Mesenchymal stem cell (in vitro differentiated cells and primary cell): ENCODE data around the gene CRYGC.
"Not testable (repeated sequence)": the region's sequence is repeated elsewhere in the genome, so short reads cannot be mapped to it uniquely, and the experiment has no call there.

ENCODE experiments used
- DNase-seq: peaks from one replicate; pipeline ENCODE4 v3.0.0-alpha.2; 2013
- H2AFZ ChIP-seq: one replicate; pipeline ENCODE4 v1.6.1; 2013; ENCODE audit warnings: low read depth, mild to moderate bottlenecking, control low read depth, inconsistent platforms, low read length, moderate library complexity
- H2AK5ac ChIP-seq: 2 replicates; pipeline ENCODE4 v1.6.1; 2013; ENCODE audit warnings: low read length, moderate library complexity, mild to moderate bottlenecking, inconsistent platforms; ENCODE audit not compliant: severe bottlenecking
- H2BK120ac ChIP-seq: one replicate; pipeline ENCODE4 v1.6.1; 2013; ENCODE audit warnings: low read depth, mild to moderate bottlenecking, inconsistent platforms, low read length, moderate library complexity
- H2BK12ac ChIP-seq, 2 experiments: one replicate each; pipeline ENCODE4 v1.6.1; 2013; ENCODE audit warnings: inconsistent platforms in 2 of 2, low read length in 2 of 2, mild to moderate bottlenecking in 2 of 2, moderate library complexity in 2 of 2, control low read depth in 1 of 2
- H2BK15ac ChIP-seq: one replicate; pipeline ENCODE4 v1.6.1; 2013; ENCODE audit warnings: mild to moderate bottlenecking, low read depth, inconsistent platforms; ENCODE audit not compliant: poor library complexity, severe bottlenecking
- H2BK5ac ChIP-seq: 2 replicates; pipeline ENCODE4 v1.6.1; 2013; ENCODE audit warnings: low read depth, mild to moderate bottlenecking, low read length, control low read depth, inconsistent platforms; ENCODE audit not compliant: poor library complexity, severe bottlenecking
- H3K14ac ChIP-seq, 2 experiments: one replicate each; pipeline ENCODE4 v1.6.1; 2013; ENCODE audit warnings: inconsistent platforms in 2 of 2, low read length in 2 of 2, control low read depth in 1 of 2, mild to moderate bottlenecking in 1 of 2, moderate library complexity in 1 of 2
- H3K18ac ChIP-seq, 2 experiments: one replicate each; pipeline ENCODE4 v1.6.1; 2013; ENCODE audit warnings: inconsistent platforms in 2 of 2, low read length in 2 of 2, control low read depth in 1 of 2, low read depth in 1 of 2, mild to moderate bottlenecking in 1 of 2
- H3K23ac ChIP-seq, 2 experiments: one replicate each; pipeline ENCODE4 v1.6.1; 2013; ENCODE audit warnings: inconsistent platforms in 2 of 2, low read length in 2 of 2, mild to moderate bottlenecking in 2 of 2, moderate library complexity in 2 of 2, control low read depth in 1 of 2
- H3K27ac ChIP-seq: 2 replicates; pipeline ENCODE4 v1.5.1; 2013; ENCODE audit warnings: mild to moderate bottlenecking, moderate library complexity, low read length, control low read depth, inconsistent platforms; ENCODE audit not compliant: poor library complexity, severe bottlenecking
- H3K27me3 ChIP-seq, 2 experiments: 2 replicates each; pipeline versions ENCODE4 v1.6.1 to v1.7.0; 2013; ENCODE audit warnings: low read length in 2 of 2, mild to moderate bottlenecking in 2 of 2, moderate library complexity in 2 of 2, control low read depth in 1 of 2, inconsistent platforms in 1 of 2; ENCODE audit not compliant: control insufficient read depth in 1 of 2, insufficient read depth in 1 of 2
- H3K36me3 ChIP-seq, 2 experiments: 2 replicates each; pipeline versions ENCODE4 v1.6.1 to v1.7.0; 2013; ENCODE audit warnings: low read length in 2 of 2, control low read depth in 1 of 2, inconsistent platforms in 1 of 2, low read depth in 1 of 2, mild to moderate bottlenecking in 1 of 2; ENCODE audit not compliant: insufficient read depth in 2 of 2, control insufficient read depth in 1 of 2
- H3K4ac ChIP-seq, 2 experiments: one replicate each; pipeline ENCODE4 v1.6.1; 2013; ENCODE audit warnings: inconsistent platforms in 2 of 2, low read length in 2 of 2, mild to moderate bottlenecking in 2 of 2, moderate library complexity in 2 of 2, control low read depth in 1 of 2, low read depth in 1 of 2
- H3K4me1 ChIP-seq: 2 replicates; pipeline ENCODE4 v1.6.1; 2013; ENCODE audit warnings: low read depth, low read length, control low read depth; ENCODE audit not compliant: control insufficient read depth, insufficient read depth
- H3K4me2 ChIP-seq: 2 replicates; pipeline ENCODE4 v1.6.1; 2013; ENCODE audit warnings: low read length, mild to moderate bottlenecking, inconsistent platforms; ENCODE audit not compliant: poor library complexity, severe bottlenecking
- H3K4me3 ChIP-seq, 2 experiments: 2 replicates each; pipeline versions ENCODE4 v1.5.1 to v1.7.0; 2013; ENCODE audit warnings: low read length in 2 of 2, mild to moderate bottlenecking in 2 of 2, control low read depth in 1 of 2, low read depth in 1 of 2; ENCODE audit not compliant: insufficient read depth in 1 of 2
- H3K79me1 ChIP-seq: replicated peaks from 2 replicates; pipeline ENCODE4 v1.6.1; 2013; ENCODE audit warnings: mild to moderate bottlenecking, control low read depth, low read length, inconsistent platforms; ENCODE audit not compliant: poor library complexity, severe bottlenecking
- H3K9ac ChIP-seq: 2 replicates; pipeline ENCODE4 v1.7.0; 2013; ENCODE audit warnings: mild to moderate bottlenecking, low read length, moderate library complexity
- H3K9me3 ChIP-seq: 2 replicates; pipeline ENCODE4 v1.7.0; 2013; ENCODE audit warnings: mild to moderate bottlenecking, low read length; ENCODE audit not compliant: control insufficient read depth
- H4K8ac ChIP-seq: one replicate; pipeline ENCODE4 v1.6.1; 2013; ENCODE audit warnings: inconsistent platforms, mild to moderate bottlenecking, low read length, moderate library complexity
- H4K91ac ChIP-seq: one replicate; pipeline ENCODE4 v1.6.1; 2013; ENCODE audit warnings: mild to moderate bottlenecking, low read length, inconsistent platforms
- WGBS: methylation state at CpG from one replicate; pipeline ENCODE4 v1.1.7; 2013; ENCODE audit warnings: mixed read lengths; 5-methylcytosine and 5-hydroxymethylcytosine counted together

Gene CRYGC

DNA sequence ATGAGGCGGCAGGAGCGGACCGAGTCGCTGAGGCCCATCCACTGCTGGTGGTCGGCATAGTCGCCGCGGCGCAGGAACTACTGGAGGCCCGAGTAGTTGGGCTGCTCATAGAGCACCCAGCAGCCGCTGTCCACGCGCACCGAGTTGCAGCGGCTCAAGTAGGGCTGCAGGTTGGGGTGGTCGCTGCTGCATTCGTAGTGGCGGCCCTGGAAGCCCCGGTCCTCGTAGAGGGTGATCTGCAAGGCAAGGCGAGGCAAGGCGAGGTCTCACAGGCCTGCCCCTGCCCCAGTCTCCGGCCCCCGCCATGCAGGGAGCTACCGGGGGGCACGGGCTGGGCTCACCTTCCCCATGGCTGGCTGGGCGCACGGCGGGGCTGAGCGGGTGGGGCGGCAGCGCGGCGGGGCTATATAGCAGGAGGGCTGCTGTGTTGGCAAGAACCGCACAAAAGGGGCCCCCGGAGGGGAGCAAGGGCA is 17.3 kb downstream of the CRYGC start:
- H3K4me3 ChIP-seq, H3K14ac ChIP-seq, DNase-seq, H3K27ac ChIP-seq, H2AFZ ChIP-seq, H2BK15ac ChIP-seq, H3K4me1 ChIP-seq, H3K4me2 ChIP-seq, H4K8ac ChIP-seq, H2BK12ac ChIP-seq, H3K23ac ChIP-seq, H3K36me3 ChIP-seq, H4K91ac ChIP-seq, H3K79me1 ChIP-seq, H3K9me3 ChIP-seq, H3K4ac ChIP-seq, H3K9ac ChIP-seq, H2BK5ac ChIP-seq, H3K18ac ChIP-seq, H2AK5ac ChIP-seq, H2BK120ac ChIP-seq: not testable (repeated sequence)
- 58% methylated on average over 34 of the region's 36 CpGs for WGBS
- H3K27me3 ChIP-seq, result peaks cover 9 to 42% of the 10 kb centered on the region in 2 experiments

DNA sequence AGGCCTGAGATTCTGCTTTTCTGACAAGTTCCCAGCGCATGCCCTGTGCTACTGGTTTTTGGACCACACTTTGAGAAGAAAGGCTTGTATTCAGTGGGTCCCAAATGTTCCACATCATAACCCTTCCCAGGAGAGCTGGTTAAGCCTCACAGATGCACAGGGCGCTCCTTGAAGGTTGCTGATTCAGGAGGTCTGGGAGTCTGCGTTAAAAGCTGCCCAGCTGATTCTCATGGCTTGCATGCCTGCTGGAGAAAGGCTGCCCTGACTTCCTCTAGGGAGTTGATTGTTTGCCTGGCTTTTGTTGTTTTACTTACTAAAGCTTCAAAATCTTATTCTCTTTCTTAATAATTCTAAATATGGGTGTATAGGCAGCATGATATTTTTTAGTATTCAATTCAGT is 26.0 kb downstream of the CRYGC start:
- H3K79me1 ChIP-seq, result no peaks in the 10 kb centered on the region
- H2AFZ ChIP-seq, result no peak overlapping the region
- no peak overlapping the region for H2BK12ac ChIP-seq
- DNase-seq, result no peak
- no peak overlapping the region for H2BK5ac ChIP-seq
- H3K4me3 ChIP-seq, result no peak overlapping the region
- H2AK5ac ChIP-seq, result no peak overlapping the region
- no peak overlapping the region for H3K18ac ChIP-seq
- H3K36me3 ChIP-seq, result no peaks in the 10 kb centered on the region
- H3K14ac ChIP-seq, result no peak overlapping the region
- H3K9ac ChIP-seq, result no peak overlapping the region
- WGBS, result 75% methylated on average over 3 of the region's 3 CpGs
- H3K4me2 ChIP-seq, result no peak overlapping the region
- no peak overlapping the region for H2BK120ac ChIP-seq
- H4K91ac ChIP-seq, result no peak overlapping the region
- no peak overlapping the region for H2BK15ac ChIP-seq
- no peaks in the 10 kb centered on the region for H3K4me1 ChIP-seq
- no peak overlapping the region for H3K23ac ChIP-seq
- H4K8ac ChIP-seq, result no peak overlapping the region
- H3K27me3 ChIP-seq, result peaks cover 6 to 15% of the 10 kb centered on the region in 2 experiments
- no peaks in the 10 kb centered on the region for H3K9me3 ChIP-seq
- H3K4ac ChIP-seq, result no peak overlapping the region
- H3K27ac ChIP-seq, result no peak overlapping the region

DNA sequence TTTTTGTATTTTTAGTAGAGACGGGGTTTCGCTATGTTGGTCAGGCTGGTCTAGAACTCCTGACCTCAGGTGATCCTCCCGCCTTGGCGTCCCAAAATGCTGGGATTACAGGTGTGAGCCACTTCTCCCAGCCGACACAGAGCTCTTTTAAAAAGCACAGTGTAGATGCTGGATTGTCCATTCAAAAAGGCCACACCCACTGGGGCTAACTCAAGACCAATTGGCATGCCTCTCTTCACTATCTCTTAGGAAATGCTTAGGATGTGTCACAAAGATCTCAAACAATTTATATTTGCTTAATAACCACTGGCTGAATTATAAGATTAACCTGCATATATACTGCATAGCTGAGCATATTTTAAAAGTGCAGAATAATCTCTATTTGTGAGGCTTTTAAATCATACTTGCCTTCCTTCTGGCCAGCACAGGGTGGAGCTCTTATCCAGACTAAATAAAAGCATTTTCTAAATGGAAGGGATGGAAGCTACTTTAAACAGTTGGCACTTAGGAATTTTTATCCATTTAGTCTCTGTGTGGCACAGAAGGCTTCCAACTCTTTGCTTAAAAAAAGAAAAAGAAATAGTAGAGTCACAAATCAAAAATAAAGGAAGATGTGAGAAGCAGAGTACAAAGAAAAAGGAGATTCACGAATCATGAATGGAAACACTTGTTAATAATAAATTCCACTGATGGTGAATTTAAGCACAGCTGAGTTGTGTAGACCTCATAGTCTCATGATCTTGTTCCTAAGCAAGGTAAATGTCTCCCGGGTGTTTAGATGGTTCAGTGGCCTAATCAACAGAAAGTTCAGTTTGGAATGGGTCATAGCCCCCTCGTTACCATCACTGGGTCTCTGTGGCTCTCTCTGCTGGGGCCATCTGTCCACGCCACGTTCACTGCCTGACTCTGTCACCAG is 27.7 kb downstream of the CRYGC start:
- Histone ChIP-seq H3K9me3 (no peaks in the 10 kb centered on the region), H3K4ac (no peak overlapping the region), H3K36me3 (no peaks in the 10 kb centered on the region), H3K4me2 (no peak overlapping the region), H3K4me1 (no peaks in the 10 kb centered on the region), H3K27ac (no peak overlapping the region), H2BK15ac (no peak overlapping the region), H2BK12ac (no peak overlapping the region), H4K91ac (no peak overlapping the region), H2AK5ac (no peak overlapping the region), H3K14ac (no peak overlapping the region), H3K27me3 (peaks cover 6 to 23% of the 10 kb centered on the region in 2 experiments), H2BK120ac (no peak overlapping the region), H3K4me3 (no peak overlapping the region), H3K9ac (no peak overlapping the region), H4K8ac (no peak overlapping the region), H3K18ac (no peak overlapping the region), H3K79me1 (no peaks in the 10 kb centered on the region), H2BK5ac (no peak overlapping the region), H2AFZ (no peak overlapping the region), H3K23ac (no peak overlapping the region)
- no peak for DNase-seq
- 68% methylated on average over 10 of the region's 10 CpGs for WGBS

DNA sequence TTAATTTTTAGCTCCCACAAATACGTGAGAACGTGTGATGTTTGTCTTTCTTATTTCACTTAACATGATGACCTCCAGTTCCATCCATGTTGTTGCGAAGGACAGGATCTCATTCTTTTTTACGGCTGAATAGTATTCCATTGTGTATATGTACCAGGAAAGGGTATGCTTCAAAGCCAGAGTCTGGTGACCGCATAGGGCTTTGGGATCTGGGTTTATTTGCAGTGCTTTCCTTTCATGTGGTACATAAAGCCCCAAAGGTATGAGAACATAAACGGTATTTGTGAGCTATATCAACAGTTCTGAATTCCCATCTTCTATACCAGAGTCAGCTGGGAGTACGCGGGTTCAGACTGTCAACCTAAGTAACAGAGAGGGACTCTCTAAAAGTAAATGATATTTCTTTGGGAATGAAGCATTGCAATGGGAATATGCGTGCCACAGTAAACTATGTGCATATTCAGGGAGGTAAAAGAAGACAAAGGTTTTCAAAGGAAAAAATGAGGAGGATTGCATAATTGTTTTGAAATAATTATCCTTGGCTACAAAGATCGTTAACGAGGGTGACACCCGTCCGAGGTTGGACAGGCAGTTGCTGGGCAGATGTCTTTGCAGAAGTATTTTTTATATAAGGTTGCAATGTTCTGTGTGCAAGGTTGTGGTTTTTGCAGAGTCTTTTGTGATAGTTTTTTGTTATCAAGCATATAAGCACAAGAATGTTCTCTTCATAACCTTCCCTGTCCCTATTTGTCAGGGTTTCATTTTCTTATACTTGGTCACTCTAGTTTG is 29.8 kb downstream of the CRYGC start:
- Histone ChIP-seq H2BK12ac (no peak overlapping the region), H3K36me3 (no peaks in the 10 kb centered on the region), H2AK5ac (no peak overlapping the region), H2BK120ac (no peak overlapping the region), H3K23ac (no peak overlapping the region), H2BK5ac (no peak overlapping the region), H3K79me1 (no peaks in the 10 kb centered on the region), H3K4me2 (no peak overlapping the region), H3K18ac (no peak overlapping the region), H3K27ac (no peak overlapping the region), H3K9me3 (no peaks in the 10 kb centered on the region), H3K4me1 (no peaks in the 10 kb centered on the region), H3K14ac (no peak overlapping the region), H3K27me3 (peaks cover 0 to 23% of the 10 kb centered on the region in 2 experiments), H4K91ac (no peak overlapping the region), H3K4ac (no peak overlapping the region), H3K9ac (no peak overlapping the region), H4K8ac (no peak overlapping the region), H3K4me3 (no peak overlapping the region), H2BK15ac (no peak overlapping the region), H2AFZ (no peak overlapping the region)
- no peak for DNase-seq
- 86% methylated on average over 13 of the region's 13 CpGs for WGBS
